Testis (tissue), 2 donors: ENCODE measurements around the gene C11orf65.

Experiments used
- POLR2A ChIP-seq: fragments of 450-650 bp; IDR thresholded peaks from one replicate; pipeline ENCODE4 v1.6.1; 2017; ENCODE audit warnings: antibody characterized with exemption, mild to moderate bottlenecking, moderate library complexity
- TF ChIP-seq, protein P1 (sequence below), 3 experiments: fragments of 450-650 bp in 2 of 3; fragments of 200-600 bp in 1 of 3; sonication (generic) in 1 of 3; IDR thresholded peaks; one replicate each; pipeline ENCODE4 v1.5.1; 2016 to 2019; ENCODE audit warnings: antibody characterized with exemption in 3 of 3, mild to moderate bottlenecking in 2 of 3, moderate library complexity in 1 of 3

DNA sequence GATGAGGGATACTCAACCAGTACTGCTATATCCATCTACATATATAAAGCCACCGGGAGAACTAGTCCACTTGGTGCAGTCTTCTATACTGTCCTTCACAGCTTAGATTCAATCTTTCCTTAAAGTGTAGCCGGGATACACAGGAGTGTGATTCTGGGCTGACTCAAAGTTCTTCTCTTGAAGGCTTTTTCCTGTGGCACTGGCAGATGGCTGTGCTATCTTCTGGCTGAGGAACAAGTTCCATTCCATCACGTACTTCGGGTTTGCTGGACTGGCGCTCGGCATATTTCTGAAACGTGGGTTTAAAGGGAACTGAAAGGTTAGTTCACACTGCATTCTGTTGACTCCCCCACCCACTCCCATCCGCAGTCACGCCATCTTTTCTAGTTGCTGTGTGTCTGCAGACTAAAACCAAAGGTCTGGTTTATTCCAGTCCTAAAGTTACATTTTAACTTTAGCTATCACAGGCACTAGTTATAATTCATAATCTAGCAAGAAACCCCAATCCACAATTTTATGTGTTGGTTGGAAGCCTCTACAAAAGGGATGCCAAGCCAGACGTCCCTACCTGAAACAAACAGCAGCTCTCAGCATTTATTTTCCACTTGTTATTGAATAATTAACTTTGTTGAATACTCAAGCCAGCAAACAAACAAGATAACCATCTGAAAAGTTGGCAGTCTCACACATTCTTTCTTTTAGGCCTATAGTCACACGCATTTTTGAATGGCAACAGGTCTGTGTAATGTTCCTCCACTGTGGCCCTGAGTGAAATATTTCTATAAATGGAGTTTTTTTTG is 7.5 kb upstream of the C11orf65 start:
- TF ChIP-seq, protein P1, sequence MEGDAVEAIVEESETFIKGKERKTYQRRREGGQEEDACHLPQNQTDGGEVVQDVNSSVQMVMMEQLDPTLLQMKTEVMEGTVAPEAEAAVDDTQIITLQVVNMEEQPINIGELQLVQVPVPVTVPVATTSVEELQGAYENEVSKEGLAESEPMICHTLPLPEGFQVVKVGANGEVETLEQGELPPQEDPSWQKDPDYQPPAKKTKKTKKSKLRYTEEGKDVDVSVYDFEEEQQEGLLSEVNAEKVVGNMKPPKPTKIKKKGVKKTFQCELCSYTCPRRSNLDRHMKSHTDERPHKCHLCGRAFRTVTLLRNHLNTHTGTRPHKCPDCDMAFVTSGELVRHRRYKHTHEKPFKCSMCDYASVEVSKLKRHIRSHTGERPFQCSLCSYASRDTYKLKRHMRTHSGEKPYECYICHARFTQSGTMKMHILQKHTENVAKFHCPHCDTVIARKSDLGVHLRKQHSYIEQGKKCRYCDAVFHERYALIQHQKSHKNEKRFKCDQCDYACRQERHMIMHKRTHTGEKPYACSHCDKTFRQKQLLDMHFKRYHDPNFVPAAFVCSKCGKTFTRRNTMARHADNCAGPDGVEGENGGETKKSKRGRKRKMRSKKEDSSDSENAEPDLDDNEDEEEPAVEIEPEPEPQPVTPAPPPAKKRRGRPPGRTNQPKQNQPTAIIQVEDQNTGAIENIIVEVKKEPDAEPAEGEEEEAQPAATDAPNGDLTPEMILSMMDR (IDR thresholded peaks at IDR 0.05): no peak
- no peak for TF ChIP-seq POLR2A
